ENCODE measurements around the gene NTF4. TPM values are rescaled to one million over a fixed set of nuclear protein-coding genes. Genes with fewer than 3 reads are reported as not detected.
A peak's percentile ranks its signal among the peaks of the same experiment; 100 is the strongest.

Gene NTF4
- 3.1 TPM for polyA plus RNA-seq (ENCODE audit: insufficient read length)
- long read RNA-seq, donor 1, transcript NTF4-201 (1 exons, 932 nt) = major isoform, 5 of 5 reads
- long read RNA-seq, donor 1, partial matches to known transcripts = 0 of 5 reads
- long read RNA-seq, donor 1, other reads (novel, unspliced or antisense) = 0 of 5 reads
- long read RNA-seq, donor 2 = 0 reads
- long read RNA-seq, donor 3, transcript NTF4-201 (1 exons, 932 nt) = major isoform, 8 of 8 reads
- long read RNA-seq, donor 3, partial matches to known transcripts = 0 of 8 reads
- long read RNA-seq, donor 3, other reads (novel, unspliced or antisense) = 0 of 8 reads
- long read RNA-seq, donor 4, partial matches to known transcripts = 0 of 1 reads
- long read RNA-seq, donor 4, other reads (novel, unspliced or antisense) = 0 of 1 reads
- long read RNA-seq, donor 5, transcript NTF4-201 (1 exons, 932 nt) = major isoform, 6 of 6 reads
- long read RNA-seq, donor 5, partial matches to known transcripts = 0 of 6 reads
- long read RNA-seq, donor 5, other reads (novel, unspliced or antisense) = 0 of 6 reads
- long read RNA-seq, donor 6, partial matches to known transcripts = 0 of 2 reads
- long read RNA-seq, donor 6, other reads (novel, unspliced or antisense) = 0 of 2 reads
- long read RNA-seq, donor 7, partial matches to known transcripts = 0 of 3 reads
- long read RNA-seq, donor 7, other reads (novel, unspliced or antisense) = 0 of 3 reads
- long read RNA-seq, donor 8 = 0 reads

GRCh38 chr19:49064768-49065611 is at the start of gene NTF4:
TSS of gene NTF4 (minus strand) at chr19:49064818. CDS start at chr19:49061997, 2,821 bp downstream.
- peak; percentile 68 for DNase-seq

- peak; percentile 66 for DNase-seq
Observed at GRCh38 chr19:49113762-49114629, 49.4 kb upstream of the NTF4 start, which contains the start of gene LIN7B. TSS of gene LIN7B (plus strand) at chr19:49114370. CDS start at chr19:49114405, 35 bp downstream.

GRCh38 chr19:49111218-49111998 is 46.8 kb upstream of the NTF4 start:
- no peak for DNase-seq

- DNase-seq = no peak
Observed at GRCh38 chr19:49110567-49110966, 45.9 kb upstream of the NTF4 start.

- DNase-seq = no peak
Observed at GRCh38 chr19:49109569-49110233, 45.1 kb upstream of the NTF4 start.

- no peak for DNase-seq
Observed at GRCh38 chr19:49109051-49109450, 44.4 kb upstream of the NTF4 start.

- DNase-seq = no peak
Observed at GRCh38 chr19:49107625-49108459, 43.2 kb upstream of the NTF4 start.

GRCh38 chr19:49106648-49107135 is 42.1 kb upstream of the NTF4 start:
- DNase-seq = no peak

GRCh38 chr19:49104229-49104864 is 39.7 kb upstream of the NTF4 start:
- DNase-seq = peak; percentile 55

GRCh38 chr19:49103331-49104085 is 38.9 kb upstream of the NTF4 start:
- DNase-seq = no peak

- DNase-seq = no peak
Observed at GRCh38 chr19:49102303-49102702, 37.7 kb upstream of the NTF4 start.

GRCh38 chr19:49101160-49101559 is 36.5 kb upstream of the NTF4 start:
- no peak for DNase-seq

- no peak for DNase-seq
Observed at GRCh38 chr19:49098795-49099194, 34.2 kb upstream of the NTF4 start.

- peak; percentile 65 for DNase-seq
Observed at GRCh38 chr19:49097453-49098288, 33.1 kb upstream of the NTF4 start.

- DNase-seq = no peak
Observed at GRCh38 chr19:49094505-49095482, 30.2 kb upstream of the NTF4 start.
